GM18519 (cell line): ENCODE measurements around the gene TFPI.
"Not testable (repeated sequence)": the region's sequence is repeated elsewhere in the genome, so short reads cannot be mapped to it uniquely, and the experiment has no call there.

Experiments
- ATAC-seq: cut with Tn5 transposase; IDR thresholded peaks from one replicate; pipeline ENCODE4 v1.9.1; 2021; ENCODE audit warnings: mild to moderate bottlenecking, moderate library complexity; ENCODE audit not compliant: unreplicated experiment, low FRiP score

TFPI gene

DNA sequence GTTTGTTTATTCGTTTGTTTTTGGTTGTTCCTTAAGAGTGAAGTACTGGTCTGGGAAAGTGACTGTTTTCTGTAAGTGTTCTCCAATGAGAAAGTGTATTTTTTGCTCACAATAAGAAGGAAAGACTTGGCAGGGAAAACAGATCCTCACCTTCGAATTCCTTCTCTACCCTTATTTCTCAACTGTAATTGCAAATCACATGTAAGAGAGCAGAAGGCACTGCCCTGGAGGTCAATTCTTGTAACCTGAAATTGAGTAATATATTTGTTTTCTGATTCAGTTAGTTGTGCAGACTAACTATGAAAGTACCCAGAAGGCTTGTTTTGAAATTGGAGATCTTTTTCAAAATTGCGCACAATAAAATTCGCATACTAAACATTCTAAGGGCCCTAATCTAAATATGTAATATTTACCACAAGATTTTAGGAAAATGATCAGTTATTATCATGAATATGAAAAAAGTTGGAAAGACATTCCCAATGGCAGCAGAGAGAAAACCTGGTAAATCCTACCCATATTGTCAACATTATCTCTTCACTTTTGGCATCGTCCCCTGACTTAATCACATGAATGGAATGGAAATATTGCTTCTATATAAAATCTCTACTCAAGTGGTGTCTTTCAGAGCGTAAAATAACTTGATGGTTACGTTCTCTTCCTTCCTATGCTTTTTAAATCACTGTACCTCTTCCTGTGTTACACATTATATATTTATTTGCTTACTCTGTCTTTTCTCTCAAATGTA is 24.1 kb downstream of the TFPI start:
- ATAC-seq = no peak

DNA sequence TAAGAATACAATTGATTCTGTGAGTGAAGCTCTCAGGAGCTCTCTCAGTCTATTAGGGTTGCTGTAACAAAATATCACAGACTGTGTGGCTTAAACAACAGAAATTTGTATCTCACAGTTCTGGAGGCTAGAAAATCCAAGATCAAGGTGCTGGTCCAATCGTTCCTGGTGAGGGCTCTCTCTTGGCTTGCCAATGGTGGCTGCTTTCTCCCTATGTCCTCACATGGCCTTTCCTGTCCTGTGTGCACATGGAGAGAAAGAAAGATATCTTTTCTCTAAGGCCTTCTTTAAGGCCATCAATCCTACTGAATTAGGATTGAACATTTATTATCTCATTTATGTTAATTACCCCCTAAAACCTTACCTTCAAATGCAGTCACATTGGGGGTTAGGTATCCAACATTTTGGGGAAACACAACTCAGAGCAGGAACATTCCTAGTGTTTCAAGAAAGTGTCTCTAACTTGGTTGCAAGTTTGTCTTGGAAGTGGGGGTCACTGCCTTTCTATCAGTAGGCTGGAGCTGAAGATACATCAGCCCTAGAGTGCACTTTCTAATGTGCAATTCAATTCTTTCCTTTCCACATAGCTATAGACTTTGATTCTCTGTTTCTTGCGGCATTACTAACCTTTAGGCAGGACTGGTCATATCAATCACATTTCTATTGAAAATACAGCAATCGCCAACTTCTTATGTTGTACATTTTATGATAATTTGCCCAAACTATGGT is 24.8 kb downstream of the TFPI start:
- ATAC-seq = no peak

DNA sequence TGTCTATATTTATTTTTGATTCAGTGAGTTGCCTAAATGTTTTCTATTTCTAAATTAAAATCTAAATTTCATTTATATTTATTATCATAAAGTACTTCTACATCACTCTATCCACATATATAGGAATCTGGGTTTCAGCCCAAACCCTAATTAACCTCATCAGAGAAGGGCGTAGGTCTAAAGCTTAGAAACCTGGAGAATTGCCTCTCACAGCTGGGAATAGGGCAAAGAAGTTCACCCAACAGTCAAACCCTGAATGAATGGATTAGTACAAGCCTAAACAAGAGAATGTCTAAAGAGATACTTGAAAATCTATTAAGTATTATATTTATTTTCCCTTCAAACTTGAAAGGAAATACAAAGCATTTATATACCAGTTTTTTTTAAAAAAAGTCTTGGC is 26.2 kb downstream of the TFPI start:
- no peak for ATAC-seq

DNA sequence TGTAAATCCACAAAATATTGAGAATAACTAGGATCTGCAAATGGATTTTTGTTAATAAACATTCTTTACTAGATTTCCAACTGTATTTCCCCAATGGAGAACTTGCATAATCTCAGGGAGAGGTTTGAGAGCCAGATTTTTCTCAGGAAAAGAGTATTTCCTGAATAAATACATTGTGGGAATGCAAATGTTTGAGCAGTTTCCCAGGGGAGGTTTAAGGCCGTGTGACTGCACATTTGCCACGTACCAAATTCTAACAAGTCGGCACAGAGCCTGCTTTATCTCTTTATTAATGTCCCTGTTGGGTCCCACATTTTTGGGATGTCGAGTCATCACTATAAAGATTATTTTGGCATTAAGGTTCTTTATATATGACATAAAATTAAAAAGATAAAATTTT is 27.0 kb downstream of the TFPI start:
- ATAC-seq = no peak

DNA sequence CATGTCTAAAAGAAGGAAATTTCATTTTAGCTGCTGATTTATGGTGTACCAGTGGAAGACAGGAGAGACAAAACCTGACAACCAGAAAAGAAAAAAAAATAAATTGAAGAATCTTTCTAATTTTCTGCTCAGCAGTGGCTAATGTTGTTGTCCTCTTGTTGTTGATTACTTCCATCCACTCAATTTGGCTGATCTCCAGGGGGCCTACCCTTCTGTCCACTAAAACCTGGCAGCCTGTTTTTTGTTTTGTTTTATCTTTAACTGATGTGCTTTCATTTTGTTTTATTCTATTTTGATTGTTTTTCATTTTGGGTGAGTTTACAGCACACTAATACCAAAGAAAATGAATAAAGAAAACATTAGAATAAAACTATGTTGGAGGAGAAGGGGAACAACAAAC is 27.4 kb downstream of the TFPI start:
- no peak for ATAC-seq

DNA sequence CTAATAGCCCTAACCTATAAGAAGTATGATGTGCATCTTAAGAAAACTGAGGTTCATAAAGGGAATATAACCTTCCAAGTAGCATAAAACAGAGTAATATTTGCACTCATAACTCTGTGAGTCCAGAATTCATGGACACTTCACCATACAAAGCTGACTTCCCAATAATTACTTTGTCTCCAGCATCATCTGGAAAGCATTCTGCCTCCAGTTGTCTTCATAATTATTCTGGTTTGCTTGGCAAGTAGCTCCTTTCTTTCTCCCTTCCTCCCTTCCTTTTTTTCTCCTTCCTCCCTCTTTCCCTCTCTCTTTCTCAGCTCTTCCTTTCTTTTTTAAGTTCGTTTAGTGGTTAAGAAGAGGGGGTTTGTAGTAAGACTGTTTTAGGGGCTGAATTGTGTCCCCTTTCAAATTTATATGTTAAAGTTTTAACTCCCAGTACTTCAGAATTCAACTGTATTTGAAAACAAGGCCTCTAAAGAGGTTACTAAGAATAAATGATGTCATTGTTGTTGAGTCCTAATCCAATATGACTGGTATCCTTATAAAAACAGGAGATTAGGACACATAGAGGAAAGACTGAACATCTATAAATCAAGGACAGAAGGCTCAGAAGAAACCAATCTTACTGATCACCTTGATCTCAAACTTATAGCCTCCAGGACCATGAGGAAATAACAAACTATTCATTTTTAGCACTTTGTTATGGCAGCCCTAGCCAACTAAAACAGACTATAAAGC is 28.9 kb downstream of the TFPI start:
- no peak for ATAC-seq

DNA sequence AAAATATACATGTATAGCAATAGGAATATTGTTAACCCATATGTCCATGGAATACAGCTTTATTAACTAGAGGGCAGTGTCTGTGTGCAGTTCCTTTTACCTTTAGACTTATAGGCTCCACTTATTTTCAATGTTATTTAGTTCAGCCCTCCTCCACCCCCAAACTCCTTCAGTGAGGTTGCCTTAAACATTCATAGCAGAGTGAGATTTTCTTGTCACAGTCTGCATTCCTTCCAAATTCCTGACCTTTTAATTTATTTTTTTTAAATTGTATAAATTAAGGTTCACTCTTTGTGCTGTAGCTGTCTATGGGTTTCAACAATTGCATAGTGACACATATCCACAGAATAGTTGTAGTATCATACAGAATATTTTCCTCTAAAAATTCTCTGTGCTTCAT is 30.9 kb downstream of the TFPI start:
- ATAC-seq = no peak

DNA sequence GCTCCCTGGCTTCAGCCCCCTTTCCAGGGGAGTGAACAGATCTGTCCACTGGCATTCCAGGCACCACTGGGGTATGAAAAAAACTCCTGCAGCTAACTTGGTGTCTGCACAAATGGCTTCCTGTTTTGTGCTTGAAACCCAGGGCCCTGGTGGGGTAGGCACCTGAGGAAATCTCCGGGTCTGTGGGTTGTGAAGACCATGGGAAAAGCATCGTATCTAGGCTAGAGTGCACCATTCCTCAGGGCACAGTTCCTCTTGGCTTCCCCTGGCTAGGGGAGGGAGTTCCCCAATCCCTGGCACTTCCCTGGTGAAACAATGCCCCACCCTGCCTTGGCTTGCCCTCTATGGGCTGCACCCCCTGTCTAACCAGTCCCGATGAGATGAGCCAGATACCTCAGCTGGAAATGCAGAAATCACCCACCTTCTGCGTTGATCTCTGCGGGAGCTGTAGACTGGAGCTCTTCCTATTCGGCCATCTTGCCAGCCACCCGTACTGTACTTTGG is 34.1 kb downstream of the TFPI start:
- no peak for ATAC-seq

DNA sequence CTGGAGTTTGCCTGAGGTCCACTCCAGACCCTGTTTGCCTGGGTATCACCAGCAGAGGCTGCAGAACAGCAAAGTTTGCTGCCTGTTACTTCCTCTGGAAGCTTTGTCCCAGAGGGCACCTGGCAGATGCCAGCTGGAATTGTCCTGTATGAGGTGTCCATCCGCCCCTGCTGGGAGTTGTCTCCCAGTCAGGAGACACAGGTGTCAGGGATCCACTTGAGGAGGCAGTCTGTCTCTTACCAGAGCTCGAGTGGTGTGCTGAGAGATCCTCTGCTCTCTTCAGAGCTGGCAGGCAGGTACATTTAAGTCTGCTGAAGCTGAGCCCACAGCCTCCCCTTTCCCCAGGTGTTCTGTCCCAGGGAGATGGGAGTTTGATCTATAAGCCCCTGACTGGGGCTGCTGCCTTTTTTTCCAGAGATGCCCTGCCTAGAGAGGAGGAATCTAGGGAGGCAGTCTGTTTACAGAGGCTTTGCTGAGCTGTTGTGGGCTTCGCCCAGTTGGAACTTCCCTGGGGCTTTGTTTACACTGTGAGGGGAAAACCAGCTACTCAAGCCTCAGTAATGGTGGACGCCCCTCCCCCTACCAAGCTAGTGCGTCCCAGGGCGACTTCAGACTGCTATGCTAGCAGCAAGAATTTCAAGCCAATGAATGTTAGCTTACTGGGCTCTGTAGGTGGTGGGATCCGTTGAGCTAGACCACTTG is 34.7 kb downstream of the TFPI start:
- no peak for ATAC-seq

DNA sequence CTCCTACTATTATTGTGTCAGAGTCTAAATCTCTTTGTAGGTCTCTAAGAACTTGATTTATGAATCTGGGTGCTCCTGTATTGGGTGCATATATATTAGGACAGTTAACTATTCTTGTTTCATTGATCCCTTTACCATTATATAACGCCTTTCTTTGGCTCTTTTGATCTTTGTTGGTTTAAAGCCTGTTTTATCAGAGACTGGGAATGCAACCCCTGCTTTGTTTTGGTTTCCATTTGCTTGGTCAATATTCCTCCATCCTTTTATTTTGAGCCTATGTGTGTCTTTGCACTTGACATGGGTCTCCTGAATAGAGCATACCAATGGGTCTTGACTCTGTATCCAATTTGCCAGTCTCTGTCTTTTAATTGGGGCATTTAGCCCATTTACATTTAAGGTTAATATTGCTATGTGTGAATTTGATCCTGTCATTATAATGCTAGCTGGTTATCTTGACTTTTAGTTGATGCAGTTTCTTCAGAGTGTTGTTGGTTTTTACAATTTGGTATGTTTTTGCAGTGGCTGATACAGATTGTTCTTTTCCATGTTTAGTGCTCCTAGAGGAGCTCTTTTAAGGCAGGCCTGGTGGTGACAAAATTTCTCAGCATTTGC is 36.4 kb downstream of the TFPI start:
- ATAC-seq = not testable (repeated sequence)

DNA sequence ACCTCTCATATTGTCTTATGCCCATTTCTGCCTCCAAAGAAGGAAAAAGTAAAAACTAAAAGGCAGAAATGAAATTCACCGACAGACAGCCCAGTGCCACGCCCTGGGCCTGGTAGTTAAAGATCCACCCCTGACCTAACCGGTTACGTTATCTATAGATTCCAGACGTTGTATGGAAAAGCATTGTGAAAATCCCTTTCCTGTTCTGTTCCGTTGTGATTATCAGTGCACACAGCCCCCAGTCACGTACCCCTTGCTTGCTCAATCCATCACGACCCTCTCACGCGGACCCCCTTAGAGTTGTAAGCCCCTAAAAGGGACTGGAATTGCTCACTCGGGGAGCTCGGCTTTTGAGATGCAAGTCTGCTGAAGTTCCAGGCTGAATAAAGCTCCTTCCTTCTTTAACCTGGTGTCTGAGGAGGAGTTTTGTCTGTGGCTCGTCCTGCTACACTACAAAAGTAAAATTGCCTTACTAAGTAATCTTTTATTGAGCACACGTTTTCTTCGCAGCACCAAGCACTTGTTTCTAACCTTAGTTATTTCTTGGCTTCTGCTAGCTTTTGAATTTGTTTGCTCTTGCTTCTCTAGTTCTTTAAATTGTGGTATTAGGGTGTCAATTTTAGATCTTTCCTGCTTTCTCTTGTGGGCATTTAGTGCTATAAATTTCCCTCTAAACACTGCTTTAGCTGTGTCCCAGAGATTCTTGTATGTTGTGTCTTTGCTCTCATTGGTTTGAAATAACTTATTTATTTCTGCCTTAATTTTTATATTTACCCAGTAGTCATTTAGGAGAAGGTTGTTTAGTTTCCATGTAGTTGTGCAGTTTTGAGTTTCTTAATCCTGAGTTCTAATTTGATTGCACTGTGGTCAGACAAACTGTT is 37.4 kb downstream of the TFPI start:
- ATAC-seq = not testable (repeated sequence)

DNA sequence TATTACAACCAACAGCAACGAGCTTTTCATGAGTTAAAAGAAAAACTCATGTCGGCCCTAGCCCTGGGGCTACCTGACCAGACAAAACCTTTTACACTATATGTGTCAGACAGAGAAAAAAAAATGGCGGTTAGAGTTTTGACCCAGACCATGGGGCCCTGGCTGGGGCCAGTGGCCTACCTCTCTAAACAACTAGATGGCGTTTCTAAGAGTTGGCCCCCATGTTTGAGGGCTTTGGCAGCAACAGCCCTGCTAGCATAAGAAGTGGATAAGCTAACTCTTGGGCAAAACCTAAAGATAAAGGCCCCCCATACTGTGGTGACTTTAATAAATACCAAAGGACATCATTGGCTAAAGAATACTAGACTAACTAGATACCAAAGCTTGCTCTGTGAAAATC is 39.3 kb downstream of the TFPI start:
- no peak for ATAC-seq

DNA sequence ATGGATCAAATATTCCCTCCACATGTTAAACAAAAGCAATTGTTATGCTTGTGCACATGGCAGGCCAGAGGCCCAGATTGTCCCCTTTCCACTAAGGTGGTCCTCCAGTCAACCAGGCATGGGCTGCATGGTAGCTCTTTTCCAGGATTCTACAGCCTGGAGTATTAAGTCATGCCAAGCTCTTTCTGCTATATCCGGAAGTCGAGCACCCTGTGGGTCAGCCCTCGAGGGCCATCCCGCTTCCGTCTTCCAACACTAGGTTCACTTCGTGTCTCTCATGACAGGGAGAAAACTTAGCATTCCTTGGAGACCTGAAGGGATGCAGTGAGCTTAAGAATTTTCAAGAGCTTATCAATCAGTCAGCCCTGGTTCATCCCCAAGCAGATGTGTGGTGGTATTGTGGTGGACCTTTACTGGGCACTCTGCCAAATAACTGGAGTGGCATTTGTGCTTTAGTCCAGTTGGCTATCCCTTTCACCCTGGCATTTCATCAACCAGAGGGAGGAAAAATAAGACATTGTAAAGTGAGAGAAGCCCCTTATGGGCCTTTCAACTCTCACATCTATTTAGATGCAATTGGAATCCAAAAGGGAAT is 39.9 kb downstream of the TFPI start:
- ATAC-seq = not testable (repeated sequence)

DNA sequence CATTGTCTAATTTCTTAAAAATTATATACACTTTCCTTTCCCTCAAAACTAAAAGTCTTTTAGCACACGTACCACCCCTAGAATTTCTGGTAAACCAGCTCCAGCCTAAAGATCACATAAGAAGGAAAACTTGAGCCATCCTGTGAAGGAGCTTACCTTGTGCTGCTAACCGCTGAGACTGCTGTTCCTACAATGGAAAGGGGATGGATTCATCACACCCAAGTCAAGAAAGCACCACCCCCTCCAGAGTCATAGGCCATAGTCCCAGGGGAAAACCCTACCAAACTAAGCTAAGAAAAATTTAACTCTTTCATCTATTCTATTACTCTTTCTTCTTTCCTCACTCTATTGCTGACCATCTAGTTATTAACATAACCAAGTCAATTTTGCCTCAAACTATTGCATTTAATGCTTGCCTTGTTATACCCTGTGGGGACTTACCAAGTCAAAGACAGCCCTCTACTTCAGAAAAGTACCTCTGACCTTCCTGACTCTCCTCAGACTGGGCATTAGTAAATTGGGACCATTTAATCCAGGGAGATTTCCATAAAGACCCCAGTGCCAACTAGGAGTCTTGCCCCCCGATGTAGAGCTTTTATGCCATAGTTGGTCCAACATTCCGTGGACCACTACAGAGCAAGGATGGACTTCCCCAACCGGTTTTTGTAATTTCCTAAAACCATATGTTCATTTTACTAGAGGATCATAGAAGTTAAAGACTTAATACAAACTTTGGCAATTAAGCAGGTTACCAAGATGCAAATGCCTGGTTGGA is 40.6 kb downstream of the TFPI start:
- ATAC-seq = not testable (repeated sequence)

DNA sequence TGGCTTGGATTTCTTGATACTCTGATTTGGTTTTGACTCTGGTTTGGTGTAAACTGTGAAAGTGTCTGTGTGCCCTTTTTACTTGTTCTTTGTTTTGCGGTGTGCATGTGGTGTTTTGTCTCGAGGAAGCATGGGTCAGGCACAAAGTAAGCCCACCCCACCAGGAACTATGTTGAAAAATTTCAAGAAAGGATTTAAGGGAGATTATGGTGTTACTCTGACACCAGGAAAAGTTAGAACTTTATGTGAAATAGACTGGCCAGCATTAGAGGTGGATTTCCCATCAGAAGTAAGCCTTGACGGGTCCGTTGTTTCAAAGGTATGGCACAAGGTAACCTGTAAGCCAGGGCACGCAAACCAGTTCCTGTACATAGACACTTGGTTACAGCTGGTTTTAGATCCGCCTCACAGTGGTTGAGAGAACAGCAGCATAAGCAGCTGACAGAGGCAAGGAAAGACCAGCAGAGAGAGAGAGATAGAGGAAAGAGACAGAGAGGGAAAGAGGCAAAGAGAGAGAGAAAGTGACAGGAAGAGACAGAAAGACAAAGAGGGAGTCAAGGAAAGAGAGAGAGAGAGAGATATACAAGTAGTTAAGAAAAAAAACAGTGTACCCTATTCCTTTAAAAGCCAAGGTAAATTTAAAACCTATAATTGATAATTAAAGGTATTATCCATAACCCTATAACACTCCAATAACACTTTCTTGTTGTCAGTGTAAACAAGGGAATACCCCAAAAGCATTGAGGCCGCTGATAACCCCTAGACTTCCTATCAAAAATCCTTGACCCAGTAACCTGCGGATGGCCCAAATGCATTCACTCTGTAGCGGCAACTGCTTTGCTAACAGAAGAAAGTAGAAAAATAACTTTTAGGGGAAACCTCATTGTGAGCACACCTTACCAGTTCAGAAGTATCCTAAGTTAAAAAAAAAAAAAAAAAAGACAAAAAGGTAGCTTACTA is 42.6 kb downstream of the TFPI start:
- no peak for ATAC-seq

DNA sequence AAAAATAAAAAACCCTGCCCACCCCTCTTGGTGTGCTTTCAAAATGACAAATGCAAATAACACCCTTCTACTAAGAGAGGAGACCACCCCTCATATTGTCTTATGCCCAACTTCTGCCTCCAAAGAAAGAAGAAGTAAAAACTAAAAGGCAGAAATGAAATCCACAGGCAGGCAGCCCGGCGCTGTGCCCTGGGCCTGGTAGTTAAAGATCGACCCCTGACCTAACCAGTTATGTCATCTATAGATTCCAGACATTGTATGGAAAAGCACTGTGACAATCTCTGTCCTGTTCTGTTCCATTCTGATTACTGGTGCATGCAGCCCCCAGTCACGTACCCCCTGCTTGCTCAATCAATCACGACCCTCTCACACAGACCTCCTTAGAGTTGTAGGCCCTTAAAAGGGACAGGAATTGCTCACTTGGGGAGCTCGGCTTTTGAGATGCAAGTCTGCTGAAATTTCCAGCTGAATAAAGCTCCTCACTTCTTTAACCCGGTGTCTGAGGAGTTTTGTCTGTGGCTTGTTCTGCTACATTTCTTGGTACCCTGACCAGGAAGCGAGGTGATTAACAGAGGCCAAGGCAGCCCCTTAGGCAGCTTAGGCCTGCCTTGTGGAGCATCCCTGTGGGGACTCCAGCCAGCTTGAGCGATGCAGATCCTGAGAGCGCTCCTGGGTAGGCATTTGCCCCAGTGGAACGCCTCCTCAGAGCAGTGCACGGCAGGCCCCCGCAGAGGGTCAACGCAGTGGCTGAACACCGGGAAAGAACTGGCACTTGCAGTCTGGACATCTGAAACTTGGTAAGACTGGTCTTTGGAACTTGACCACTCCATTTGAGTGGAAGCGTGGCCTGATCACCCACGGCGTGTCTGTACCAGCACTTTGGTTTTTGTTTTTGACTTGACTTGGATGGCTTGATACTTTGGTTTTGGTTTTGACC is 43.5 kb downstream of the TFPI start:
- ATAC-seq = not testable (repeated sequence)
